Stimulated activated naive CD8-positive, alpha-beta T cell treated with anti-CD3 and anti-CD28 coated beads, Interleukin-15, amount 100 ng/mL, for 72 hours (primary cell): ENCODE measurements around the gene PBX1.
A peak's percentile ranks its signal among the peaks of the same experiment; 100 is the strongest.

Source experiments
- ATAC-seq: fragments of 150-1000 bp; cut with Tn5 transposase; 2 replicates; pipeline ENCODE4 v1.10.0; 2021; ENCODE audit warnings: mild to moderate bottlenecking, moderate library complexity
- DNase-seq, 2 donors: peaks; one replicate each; pipeline ENCODE4 v3.0.0; 2021 to 2022
- H3K27ac Mint-ChIP-seq, 2 donors: one replicate each; pipeline ENCODE4 v1.8.0; 2022; ENCODE audit warnings: mild to moderate bottlenecking in 2 of 2, mixed read lengths in 2 of 2, moderate library complexity in 2 of 2
- H3K27me3 Mint-ChIP-seq: one replicate; pipeline ENCODE4 v1.8.0; 2022; ENCODE audit warnings: mixed read lengths
- H3K4me1 Mint-ChIP-seq: one replicate; pipeline ENCODE4 v1.8.0; 2022; ENCODE audit warnings: mild to moderate bottlenecking, mixed read lengths
- H3K4me3 Mint-ChIP-seq, 2 donors: one replicate each; pipeline ENCODE4 v1.8.0; 2022; ENCODE audit warnings: mild to moderate bottlenecking in 2 of 2, mixed read lengths in 2 of 2, moderate library complexity in 1 of 2
- H3K9me3 Mint-ChIP-seq, 2 donors: one replicate each; pipeline ENCODE4 v1.8.0; 2022; ENCODE audit warnings: mixed read lengths in 2 of 2

PBX1 gene

DNA sequence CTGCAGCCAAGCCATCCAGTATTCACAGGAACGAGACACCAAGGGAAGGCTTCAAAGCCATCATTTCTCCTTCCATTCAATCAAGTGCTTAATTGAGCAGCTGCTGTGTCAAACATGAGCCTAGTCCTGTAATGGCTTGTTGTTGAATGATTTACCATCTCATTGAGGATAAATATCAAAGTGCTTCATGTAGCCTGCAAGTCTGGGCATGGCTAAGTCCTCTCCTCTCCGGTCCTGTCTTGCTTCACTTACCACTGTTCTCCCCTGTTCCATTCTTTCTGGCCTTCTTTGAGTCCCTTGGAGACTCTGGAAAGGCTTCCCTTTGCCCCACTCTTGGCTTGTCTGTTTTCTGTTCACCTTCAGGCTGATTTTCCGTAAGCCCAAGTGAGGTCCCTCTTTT is 279.8 kb downstream of the PBX1 start:
- Mint-ChIP-seq H3K4me1 (no peaks in the 10 kb centered on the region), H3K27ac (peak overlapping the region in 1 of 2 donors; percentile 80)
- DNase-seq: no peak

DNA sequence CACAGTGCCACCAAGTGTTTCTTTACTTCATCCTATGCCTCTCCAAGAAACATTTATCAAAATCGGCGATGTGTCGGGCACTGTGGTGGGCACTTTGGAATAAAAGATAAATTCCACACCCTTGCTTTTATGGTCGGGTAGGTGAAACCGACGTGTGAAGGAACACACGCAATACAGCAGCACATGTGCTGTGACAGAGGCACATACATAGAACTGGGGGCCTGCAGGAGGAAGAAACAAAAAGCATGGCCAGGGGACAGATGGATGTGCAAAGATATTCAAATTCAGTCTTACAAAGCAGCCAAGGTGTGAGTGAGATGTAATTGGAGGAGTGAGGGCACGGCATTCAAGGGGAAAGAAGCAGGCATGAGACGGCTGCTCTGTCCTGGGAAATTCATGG is 282.0 kb downstream of the PBX1 start:
- DNase-seq (no peak), ATAC-seq (no peak)
- no peak overlapping the region for H3K27ac Mint-ChIP-seq

More for the DNA sequence above, 279.8 kb downstream of the PBX1 start:
- Mint-ChIP-seq H3K27me3 (no peaks in the 10 kb centered on the region), H3K9me3 (no peaks in the 10 kb centered on the region), H3K4me3 (no peak overlapping the region)
- ATAC-seq: no peak

DNA sequence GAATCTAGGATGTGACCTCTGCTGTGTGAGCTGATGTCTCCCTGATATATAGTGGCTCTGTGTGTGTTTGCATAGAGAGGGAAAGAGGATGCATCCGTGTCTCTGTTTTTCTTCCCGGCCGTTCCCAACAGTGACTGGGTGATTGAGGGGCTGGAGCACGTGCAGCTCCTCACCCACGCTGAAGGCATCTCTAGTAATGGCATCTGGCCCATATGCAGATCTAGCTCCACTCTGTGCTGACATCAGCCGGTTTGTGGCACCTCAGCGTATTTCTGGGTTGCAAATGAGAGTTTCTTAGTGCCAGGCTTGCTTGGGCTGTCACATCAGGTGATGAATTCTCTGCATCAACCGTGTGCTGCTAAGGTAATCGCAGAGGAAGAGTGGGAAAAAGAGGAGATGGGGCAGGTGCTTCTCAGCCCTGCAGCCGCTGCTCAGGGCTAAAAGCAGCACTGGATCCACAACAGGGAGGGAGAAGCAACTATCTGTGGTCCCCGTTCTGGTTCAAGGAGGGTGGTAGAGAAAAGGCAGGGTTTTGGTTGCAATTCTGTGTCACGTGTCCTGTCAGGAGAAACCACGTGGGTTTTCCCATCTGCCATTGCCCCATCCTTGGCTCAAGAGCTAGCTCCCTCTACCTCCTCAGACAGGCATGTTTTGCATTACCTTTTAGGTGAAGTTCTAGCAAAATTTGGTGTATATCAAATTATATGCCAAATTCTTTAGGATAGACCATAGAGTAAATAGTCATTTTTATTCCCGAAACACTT is 282.9 kb downstream of the PBX1 start:
- ATAC-seq: no peak
- no peak for DNase-seq
- H3K27me3 Mint-ChIP-seq: no peaks in the 10 kb centered on the region
- no peak overlapping the region for H3K4me3 Mint-ChIP-seq
- no peaks in the 10 kb centered on the region for H3K4me1 Mint-ChIP-seq
- H3K9me3 Mint-ChIP-seq: no peaks in the 10 kb centered on the region
- H3K27ac Mint-ChIP-seq: peak overlapping the region in 1 of 2 donors; percentile 66

More for the DNA sequence above, 282.0 kb downstream of the PBX1 start:
- Mint-ChIP-seq H3K27me3 (no peaks in the 10 kb centered on the region), H3K9me3 (no peaks in the 10 kb centered on the region), H3K4me3 (no peak overlapping the region), H3K4me1 (no peaks in the 10 kb centered on the region)

DNA sequence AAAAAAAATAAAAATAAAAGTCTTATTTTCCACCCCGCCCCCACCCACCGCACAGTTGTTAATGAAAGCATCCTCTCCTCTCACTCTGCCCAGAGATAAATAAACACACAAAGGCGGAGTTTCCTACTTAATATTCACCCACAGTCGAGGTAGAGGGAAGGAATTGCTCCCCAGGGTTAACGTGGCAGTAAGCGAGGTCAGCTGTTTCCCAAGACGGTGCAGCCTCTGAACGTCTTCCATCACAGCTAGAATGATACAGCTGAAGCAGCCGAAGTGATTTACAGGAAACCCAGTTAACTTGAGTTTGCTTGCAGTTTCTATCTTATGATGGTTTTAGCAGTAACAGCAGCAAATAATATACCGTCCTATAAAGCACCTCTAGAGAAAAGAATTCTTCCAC is 283.9 kb downstream of the PBX1 start:
- no peaks in the 10 kb centered on the region for H3K9me3 Mint-ChIP-seq
- H3K27me3 Mint-ChIP-seq: no peaks in the 10 kb centered on the region
- ATAC-seq (no peak), DNase-seq (no peak)
- H3K27ac Mint-ChIP-seq: no peak overlapping the region
- no peaks in the 10 kb centered on the region for H3K4me1 Mint-ChIP-seq
- no peak overlapping the region for H3K4me3 Mint-ChIP-seq

DNA sequence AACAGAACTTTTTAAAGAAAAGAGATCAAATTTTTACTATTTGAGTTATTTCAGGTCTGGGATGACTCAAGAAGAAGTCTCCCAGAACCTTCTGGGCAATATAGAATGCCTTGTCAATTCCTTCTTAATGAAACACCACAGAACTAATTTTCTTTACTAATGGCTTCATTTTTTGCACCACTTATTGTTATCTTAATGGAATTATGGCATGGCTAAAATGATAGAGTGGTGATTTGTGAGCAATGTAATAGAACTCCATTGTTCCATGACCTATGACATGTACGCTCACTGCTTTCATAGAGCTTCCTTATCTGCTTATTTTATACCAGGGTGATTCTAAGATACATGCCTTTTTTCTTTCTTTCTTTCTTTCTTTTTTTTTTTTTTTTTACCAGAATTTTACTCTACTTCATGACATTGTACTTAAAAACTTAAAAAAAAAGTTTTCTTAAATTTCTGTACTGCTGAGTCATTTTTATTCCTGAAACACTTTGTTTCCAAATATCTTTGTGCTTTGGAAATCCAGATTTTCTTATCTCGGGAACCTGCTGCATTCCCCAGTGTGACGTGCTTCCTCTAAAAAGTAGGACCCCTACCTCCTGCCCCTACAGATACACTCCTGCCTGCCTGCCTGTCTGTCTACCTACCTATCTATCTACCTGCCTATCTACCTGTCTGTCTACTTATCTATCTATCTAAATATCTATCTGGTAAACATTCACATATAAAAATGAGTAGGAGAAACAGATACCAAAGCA is 284.9 kb downstream of the PBX1 start:
- Mint-ChIP-seq H3K27ac (no peak overlapping the region), H3K4me3 (no peak overlapping the region), H3K9me3 (no peaks in the 10 kb centered on the region), H3K4me1 (no peaks in the 10 kb centered on the region), H3K27me3 (no peaks in the 10 kb centered on the region)
- no peak for ATAC-seq
- DNase-seq: no peak

DNA sequence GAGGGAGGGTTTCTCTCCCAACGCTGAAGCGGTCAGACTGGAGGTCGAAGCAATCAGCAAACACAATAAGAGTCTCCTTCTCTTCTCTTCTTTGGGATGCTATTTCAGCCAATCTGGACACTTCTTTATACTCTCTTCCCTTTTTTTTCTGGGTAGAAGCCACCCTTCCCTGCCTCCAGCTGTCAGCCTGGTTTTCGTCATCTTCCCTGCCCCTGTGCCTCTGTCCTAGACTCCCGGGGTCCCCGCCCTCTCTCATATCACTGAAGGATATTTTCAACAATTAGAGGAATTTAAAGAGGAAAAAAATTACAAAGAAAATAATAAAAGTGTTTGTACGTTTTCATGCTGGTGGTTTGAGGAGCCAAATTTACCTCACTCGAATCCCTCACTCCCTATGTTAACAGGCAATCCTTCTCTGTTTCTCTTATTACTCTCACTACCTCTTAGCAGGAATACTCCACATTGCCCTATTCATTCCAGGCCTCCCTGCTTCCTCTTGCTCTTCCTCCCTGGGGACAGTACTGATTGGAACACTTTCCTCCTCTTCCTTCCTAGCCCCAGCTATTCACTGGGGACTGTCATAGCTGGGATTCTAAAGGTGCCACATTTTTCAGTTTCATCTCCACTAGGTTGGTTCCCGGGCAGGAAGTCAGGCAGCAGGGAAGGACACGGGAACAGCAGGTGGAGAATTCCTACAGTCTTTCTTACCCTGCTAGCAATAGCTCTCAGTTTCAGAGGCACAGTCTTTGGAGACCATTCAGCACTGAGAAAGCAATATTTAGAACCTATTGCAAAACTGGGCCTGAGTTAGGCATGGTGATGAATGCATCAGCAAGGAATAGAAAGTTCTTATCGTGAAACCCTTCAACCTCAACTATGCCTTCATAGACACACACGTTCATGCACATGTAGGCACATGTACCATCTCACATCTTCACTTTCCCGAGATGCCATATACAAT is 288.0 kb downstream of the PBX1 start:
- ATAC-seq (no peak), DNase-seq (no peak)
- H3K9me3 Mint-ChIP-seq: no peaks in the 10 kb centered on the region
- no peaks in the 10 kb centered on the region for H3K27me3 Mint-ChIP-seq
- H3K4me3 Mint-ChIP-seq: no peak overlapping the region
- no peak overlapping the region for H3K27ac Mint-ChIP-seq
- no peaks in the 10 kb centered on the region for H3K4me1 Mint-ChIP-seq

DNA sequence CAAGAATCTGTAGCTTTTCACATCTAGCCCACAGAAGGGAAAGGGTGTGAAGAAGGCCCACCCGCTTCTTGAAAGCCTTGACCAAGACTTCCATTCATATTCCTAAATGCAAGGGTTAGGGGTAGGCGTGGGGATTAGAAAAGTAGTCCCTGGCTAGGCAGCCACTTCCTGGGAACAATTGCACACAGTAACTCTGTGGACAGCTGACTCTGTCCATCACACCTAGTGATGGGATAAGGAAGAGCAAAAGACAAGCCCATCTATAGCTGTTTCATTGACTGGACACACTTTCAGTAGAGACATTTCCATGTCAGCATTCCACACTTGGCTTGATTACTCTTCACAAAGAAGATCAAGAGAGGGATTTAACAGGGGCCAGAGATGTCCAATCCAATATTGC is 294.2 kb downstream of the PBX1 start:
- DNase-seq: no peak
- ATAC-seq: no peak
- Mint-ChIP-seq H3K4me1 (no peaks in the 10 kb centered on the region), H3K9me3 (no peaks in the 10 kb centered on the region), H3K27ac (no peak overlapping the region), H3K27me3 (no peaks in the 10 kb centered on the region), H3K4me3 (no peak overlapping the region)

DNA sequence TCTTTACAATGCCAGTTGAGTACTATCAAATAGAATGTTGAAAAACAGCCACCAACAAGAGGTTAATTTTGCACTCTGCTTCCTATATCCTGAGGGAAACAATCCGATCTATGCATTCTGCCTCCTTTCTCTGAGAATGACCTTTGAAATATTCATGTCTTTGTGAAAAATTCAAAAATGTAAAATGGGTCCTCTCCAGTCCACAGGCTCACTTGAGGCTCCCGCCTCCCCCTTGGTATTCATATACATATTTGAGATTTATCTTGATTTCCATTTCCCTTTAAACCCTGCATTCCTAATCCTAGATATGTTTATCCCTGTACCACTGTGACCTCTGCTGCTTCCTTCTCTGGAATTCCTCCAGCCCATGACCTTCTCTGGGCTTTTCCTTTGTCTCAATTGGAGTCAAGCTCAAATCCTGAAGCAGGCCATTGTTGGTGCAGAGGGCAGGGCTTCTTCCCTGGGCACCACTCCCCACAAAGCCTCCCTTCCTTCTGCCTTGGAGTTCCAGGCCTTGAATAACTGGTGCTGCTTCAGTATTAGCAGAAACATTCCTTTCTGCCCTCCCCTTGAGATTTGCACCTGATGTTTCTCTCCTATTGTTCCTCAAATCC is 296.8 kb downstream of the PBX1 start:
- Mint-ChIP-seq H3K4me3 (no peak overlapping the region), H3K27me3 (no peaks in the 10 kb centered on the region), H3K4me1 (no peaks in the 10 kb centered on the region), H3K27ac (no peak overlapping the region), H3K9me3 (no peaks in the 10 kb centered on the region)
- ATAC-seq (no peak), DNase-seq (no peak)

DNA sequence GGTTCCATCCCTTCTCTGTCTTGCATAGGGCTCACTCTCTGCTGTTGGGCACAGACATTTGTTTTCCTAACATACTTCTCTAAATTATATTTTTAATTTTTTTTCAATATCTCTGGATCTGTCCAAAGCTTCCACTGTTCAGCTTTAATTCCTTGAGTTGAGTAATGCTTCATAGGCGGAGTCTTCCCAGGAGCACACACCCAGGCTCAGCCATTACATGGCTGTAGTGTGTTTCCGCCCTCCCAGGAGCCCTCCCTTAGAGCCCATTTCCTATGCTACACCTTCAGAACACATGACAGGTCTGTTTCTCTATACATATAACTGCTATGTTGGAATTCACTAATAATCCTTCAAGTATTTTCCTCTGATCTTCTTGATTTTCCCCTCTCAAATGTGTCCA is 297.4 kb downstream of the PBX1 start:
- Mint-ChIP-seq H3K9me3 (no peaks in the 10 kb centered on the region), H3K27ac (no peak overlapping the region), H3K4me1 (no peaks in the 10 kb centered on the region), H3K4me3 (no peak overlapping the region), H3K27me3 (no peaks in the 10 kb centered on the region)
- ATAC-seq (no peak), DNase-seq (no peak)

DNA sequence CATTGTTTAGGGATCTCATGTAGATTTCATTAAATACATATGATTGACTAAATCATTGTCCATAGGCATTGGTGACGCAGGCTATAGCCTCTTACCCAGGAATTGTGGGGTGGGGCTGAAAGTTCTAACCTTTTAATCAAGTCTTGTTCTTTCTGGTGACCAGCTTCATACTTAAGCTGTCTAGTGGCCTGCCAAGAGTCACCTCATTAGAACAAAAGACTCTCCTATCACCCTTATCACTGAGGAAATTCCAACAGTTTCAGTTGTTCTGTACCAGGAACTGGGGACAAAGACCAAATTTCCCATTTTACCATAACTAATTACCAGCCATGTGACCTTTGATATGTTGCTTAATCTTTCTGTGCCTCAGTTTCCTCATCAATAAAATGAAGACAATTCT is 298.5 kb downstream of the PBX1 start:
- ATAC-seq (no peak), DNase-seq (no peak)
- Mint-ChIP-seq H3K27ac (no peak overlapping the region), H3K4me1 (no peaks in the 10 kb centered on the region), H3K4me3 (no peak overlapping the region), H3K9me3 (no peaks in the 10 kb centered on the region), H3K27me3 (no peaks in the 10 kb centered on the region)

DNA sequence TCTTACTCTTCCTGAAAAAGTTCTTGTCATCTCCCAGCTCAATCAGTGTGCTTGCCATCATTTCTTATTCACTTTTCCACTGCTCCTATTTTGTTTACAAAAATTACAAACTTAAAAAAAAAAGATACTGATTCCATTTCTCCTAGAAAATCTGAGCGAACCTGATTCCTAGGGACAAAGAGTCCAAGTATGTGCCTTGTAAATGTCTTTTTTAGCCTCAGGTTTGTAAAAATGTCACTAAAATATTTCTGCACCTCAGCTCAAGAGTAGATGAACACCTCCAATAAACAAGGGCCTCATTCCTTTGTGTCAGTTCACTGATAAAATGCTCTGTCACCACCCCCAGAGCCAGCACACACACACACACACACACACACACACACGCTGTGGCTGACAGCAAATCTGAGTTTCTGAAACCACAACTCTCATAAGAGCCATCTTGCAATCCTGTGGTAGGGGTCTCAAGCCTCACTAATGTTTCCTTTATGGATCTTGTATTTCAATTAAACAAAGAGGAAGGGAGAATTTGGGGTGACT is 299.2 kb downstream of the PBX1 start:
- H3K9me3 Mint-ChIP-seq: no peaks in the 10 kb centered on the region
- no peaks in the 10 kb centered on the region for H3K4me1 Mint-ChIP-seq
- DNase-seq (no peak), ATAC-seq (no peak)
- no peak overlapping the region for H3K4me3 Mint-ChIP-seq
- H3K27me3 Mint-ChIP-seq: no peaks in the 10 kb centered on the region
- H3K27ac Mint-ChIP-seq: no peak overlapping the region

DNA sequence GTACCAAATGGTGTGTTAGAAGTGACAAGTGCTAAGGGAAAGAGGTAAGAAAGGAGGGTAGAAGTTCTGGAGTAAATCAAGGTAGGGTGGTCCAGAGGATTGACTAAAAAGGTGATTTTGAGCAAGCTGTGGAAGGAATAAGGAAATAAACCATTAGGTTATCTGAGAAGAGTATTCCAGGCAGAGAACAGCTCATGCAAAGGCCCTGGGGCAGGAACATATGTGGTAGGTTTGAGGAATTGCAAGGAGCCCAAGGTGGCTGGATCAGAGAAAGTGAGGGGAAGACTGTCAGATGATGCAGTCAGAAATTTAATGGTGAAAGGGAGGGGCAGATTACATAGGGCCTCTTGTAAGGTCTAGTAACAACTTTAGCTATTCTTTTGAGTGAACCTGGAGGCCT is 302.6 kb downstream of the PBX1 start:
- no peak overlapping the region for H3K4me3 Mint-ChIP-seq
- no peak overlapping the region for H3K27ac Mint-ChIP-seq
- H3K9me3 Mint-ChIP-seq: no peaks in the 10 kb centered on the region
- no peaks in the 10 kb centered on the region for H3K27me3 Mint-ChIP-seq
- no peak for ATAC-seq
- H3K4me1 Mint-ChIP-seq: no peaks in the 10 kb centered on the region
- DNase-seq: no peak

DNA sequence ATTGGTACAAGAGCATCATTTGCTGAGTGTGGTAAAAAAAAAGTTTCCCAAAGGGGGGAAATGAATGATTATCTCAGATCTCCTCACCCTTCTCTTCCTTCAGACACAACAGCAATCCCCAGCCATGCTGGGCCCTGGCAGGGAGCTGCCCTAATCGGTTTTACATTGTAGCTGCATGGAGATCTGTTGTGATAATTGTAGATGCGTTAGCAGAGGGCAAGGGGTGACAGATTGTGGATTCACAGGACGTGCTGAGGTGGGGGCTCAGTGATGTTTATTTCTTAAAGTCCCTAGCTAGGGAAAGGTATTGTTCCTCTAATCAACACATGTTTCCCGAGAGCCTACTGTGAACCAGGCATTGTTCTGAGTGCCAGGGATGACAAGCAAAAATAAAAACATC is 304.1 kb downstream of the PBX1 start:
- no peaks in the 10 kb centered on the region for H3K27me3 Mint-ChIP-seq
- DNase-seq: no peak
- H3K9me3 Mint-ChIP-seq: no peaks in the 10 kb centered on the region
- no peak overlapping the region for H3K4me3 Mint-ChIP-seq
- no peak overlapping the region for H3K27ac Mint-ChIP-seq
- no peak for ATAC-seq
- no peaks in the 10 kb centered on the region for H3K4me1 Mint-ChIP-seq

DNA sequence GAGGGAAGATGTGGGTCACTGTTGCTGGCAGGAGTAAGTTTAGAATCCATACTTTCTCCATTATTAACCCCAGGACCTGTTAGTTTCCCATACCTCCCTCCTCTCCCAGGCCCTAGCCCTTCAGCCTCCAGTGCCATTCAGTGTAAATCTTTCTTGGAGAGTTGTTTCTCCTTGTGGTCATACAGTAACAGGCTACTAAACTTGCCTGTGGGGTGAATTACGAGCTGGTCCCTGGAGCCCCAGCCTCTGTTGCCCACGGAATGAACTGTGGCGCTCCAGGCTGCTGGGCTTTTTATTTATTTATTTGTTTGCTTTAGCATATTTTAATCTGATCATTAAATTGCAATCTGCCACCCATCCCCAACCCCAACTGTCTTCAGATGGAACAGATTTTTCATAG is 305.2 kb downstream of the PBX1 start:
- H3K9me3 Mint-ChIP-seq: no peaks in the 10 kb centered on the region
- no peak for DNase-seq
- ATAC-seq: no peak
- no peaks in the 10 kb centered on the region for H3K4me1 Mint-ChIP-seq
- no peak overlapping the region for H3K4me3 Mint-ChIP-seq
- no peak overlapping the region for H3K27ac Mint-ChIP-seq
- no peaks in the 10 kb centered on the region for H3K27me3 Mint-ChIP-seq

DNA sequence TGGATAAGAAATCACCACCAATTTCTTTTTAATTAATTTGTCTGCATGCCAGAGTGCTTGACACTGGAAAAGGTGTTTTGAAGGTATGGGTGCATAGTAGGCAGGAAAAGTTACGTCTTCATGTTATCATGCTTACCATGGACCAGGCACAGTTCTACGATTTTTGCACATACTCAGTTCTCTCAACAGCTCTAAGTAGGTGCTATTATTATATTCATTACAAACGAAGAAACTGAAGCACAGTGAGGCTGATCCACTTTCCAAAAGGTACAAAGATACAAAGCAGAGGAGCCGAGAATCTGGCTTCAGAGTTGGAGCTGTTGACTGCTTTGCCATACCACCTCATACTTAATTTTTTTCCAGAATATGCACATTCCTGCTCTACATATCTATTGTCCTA is 306.4 kb downstream of the PBX1 start:
- H3K4me3 Mint-ChIP-seq: no peak overlapping the region
- H3K4me1 Mint-ChIP-seq: no peaks in the 10 kb centered on the region
- peaks cover 0 to 2% of the 10 kb centered on the region in 2 donors for H3K9me3 Mint-ChIP-seq
- H3K27ac Mint-ChIP-seq: no peak overlapping the region
- no peaks in the 10 kb centered on the region for H3K27me3 Mint-ChIP-seq
- ATAC-seq: no peak
- no peak for DNase-seq
